K562 (cell line): ENCODE data around the gene MT1E. TPM values are rescaled to one million over a fixed set of nuclear protein-coding genes. Genes with fewer than 3 reads are reported as not detected.

Experiments used
- ATAC-seq: fragments of 200-7000 bp; cut with Tn5 transposase; 3 replicates; pipeline ENCODE4 v1.9.1; 2020; ENCODE audit warnings: moderate library complexity
- BruUV-seq: library from RNA; stranded (reverse); fragments of 400-500 nt; replicated peaks from 2 replicates; lab custom pipeline; 2021; lab: Mats Ljungman, UMichigan
- CTCF ChIA-PET: fragments of 300-600 bp; formaldehyde crosslinking; extraction: SDS; loops from one replicate; lab custom pipeline; 2021; ENCODE audit warnings: low intra/inter-chr PET ratio; lab: Yijun Ruan, JAX
- POLR2A ChIA-PET: fragments of 300-600, 350-650 bp; sonication (Branson Sonifier 250); formaldehyde crosslinking; extraction: SDS; loops from one replicate; lab custom pipeline; 2021; ENCODE audit warnings: antibody characterized with exemption, inconsistent platforms; lab: Yijun Ruan, JAX
- DNase-seq, 4 experiments: peaks; one replicate each; pipeline versions ENCODE4 v3.0.0 to v3.0.0-alpha.2; 2011 to 2018; ENCODE audit warnings: low spot score in 3 of 4, mixed read lengths in 3 of 4; ENCODE audit errors: extremely low read depth in 1 of 4
- FAIRE-seq: peaks from 2 replicates; lab custom pipeline; 2011; peaks lifted over from hg19 to GRCh38; lab: Jason Lieb, UNC
- H2AFZ ChIP-seq: 2 replicates; pipeline ENCODE4 v1.6.0; 2011; ENCODE audit warnings: low read depth, low read length, control low read depth, inconsistent platforms
- H3K27ac ChIP-seq: fragments of 200-600 bp; 3 replicates; pipeline ENCODE4 v1.8.0; 2011; ENCODE audit warnings: low read depth, mild to moderate bottlenecking, control low read depth, inconsistent platforms, low read length, moderate library complexity, mixed read lengths; ENCODE audit errors: extremely low read depth
- H3K27me3 ChIP-seq, 2 experiments: fragments of 300-600 bp in 1 of 2; 2 replicates in 1 of 2; 3 replicates in 1 of 2; pipeline versions ENCODE4 v1.6.0 to v1.8.0; 2011; ENCODE audit warnings: inconsistent platforms in 2 of 2, low read length in 2 of 2, mild to moderate bottlenecking in 1 of 2, mixed read lengths in 1 of 2, moderate library complexity in 1 of 2; ENCODE audit not compliant: control insufficient read depth in 2 of 2, insufficient read depth in 2 of 2
- H3K36me3 ChIP-seq: fragments of 300-600 bp; 3 replicates; pipeline ENCODE4 v1.8.0; 2011; ENCODE audit warnings: mild to moderate bottlenecking, low read length, inconsistent platforms; ENCODE audit not compliant: control insufficient read depth, insufficient read depth
- H3K4me1 ChIP-seq, 2 experiments: fragments of 200-600 bp in 1 of 2; replicated peaks in 1 of 2; 2 replicates in 1 of 2; 3 replicates in 1 of 2; pipeline versions ENCODE4 v1.5.1 to v1.8.0; 2011; ENCODE audit warnings: inconsistent platforms in 2 of 2, low read length in 2 of 2, mild to moderate bottlenecking in 1 of 2, mixed read lengths in 1 of 2, moderate library complexity in 1 of 2; ENCODE audit not compliant: control insufficient read depth in 2 of 2, insufficient read depth in 2 of 2
- H3K4me2 ChIP-seq: 2 replicates; pipeline ENCODE4 v1.6.1; 2011; ENCODE audit warnings: low read length, control low read depth, inconsistent platforms, mixed read lengths; ENCODE audit not compliant: insufficient read depth
- H3K4me3 ChIP-seq: fragments of 200-600 bp; sonication (generic), shearing (Covaris generic); 2 replicates; pipeline ENCODE4 v1.5.1; 2016; ENCODE audit warnings: control low read depth, inconsistent platforms
- H3K79me2 ChIP-seq: fragments of 200-600 bp; 3 replicates; pipeline ENCODE4 v1.8.0; 2011; ENCODE audit warnings: low read length, inconsistent platforms; ENCODE audit not compliant: control insufficient read depth, insufficient read depth
- H3K9ac ChIP-seq, 2 experiments: 2 replicates each; pipeline versions ENCODE4 v1.6.0 to v1.6.1; 2011; ENCODE audit warnings: low read depth in 2 of 2, low read length in 2 of 2, control low read depth in 1 of 2, inconsistent platforms in 1 of 2, mild to moderate bottlenecking in 1 of 2, mixed read lengths in 1 of 2; ENCODE audit not compliant: insufficient read depth in 1 of 2
- H3K9me1 ChIP-seq: one replicate; pipeline ENCODE4 v1.6.0; 2011; ENCODE audit warnings: inconsistent platforms, mild to moderate bottlenecking, low read length, moderate library complexity; ENCODE audit not compliant: control insufficient read depth, insufficient read depth
- H3K9me3 ChIP-seq: replicated peaks from 2 replicates; pipeline ENCODE4 v1.5.1; 2011; ENCODE audit warnings: low read depth, low read length, inconsistent platforms; ENCODE audit not compliant: control insufficient read depth, insufficient read depth
- H4K20me1 ChIP-seq: replicated peaks from 2 replicates; pipeline ENCODE4 v1.6.1; 2011; ENCODE audit warnings: low read length, inconsistent platforms, mixed read lengths; ENCODE audit not compliant: control insufficient read depth, insufficient read depth
- BCOR ChIP-seq: fragments of 450-650 bp; IDR thresholded peaks from 2 replicates; pipeline ENCODE4 v1.6.1; 2016
- FOXP4 ChIP-seq: sonication (generic); formaldehyde crosslinking; IDR thresholded peaks from 2 replicates; pipeline ENCODE4 v1.8.0; 2022; ENCODE audit warnings: mild to moderate bottlenecking, missing genetic modification reagents, borderline replicate concordance
- HNRNPK ChIP-seq: fragments of 200-400 bp; formaldehyde crosslinking; IDR thresholded peaks from one replicate; pipeline ENCODE4 v1.6.1; 2018; ENCODE audit warnings: mild to moderate bottlenecking, low read depth, low read length; ENCODE audit not compliant: poor library complexity, severe bottlenecking
- SPI1 ChIP-seq: IDR thresholded peaks from 2 replicates; pipeline ENCODE4 v1.6.1; 2011; ENCODE audit warnings: low read depth, low read length, control low read depth, borderline replicate concordance
- ZFP36 ChIP-seq: fragments of 150-350 bp; IDR thresholded peaks from 2 replicates; pipeline ENCODE4 v1.6.1; 2018; ENCODE audit warnings: low read length, low read depth; ENCODE audit not compliant: partially characterized antibody
- WGBS: fragments of 100-300 bp; shearing (Covaris generic); methylation state at CpG from one replicate; pipeline ENCODE4 v1.1.6; 2016; ENCODE audit warnings: low coverage, mixed read lengths; ENCODE audit not compliant: insufficient coverage; ENCODE audit errors: missing lambda C conversion rate; 5-methylcytosine and 5-hydroxymethylcytosine counted together
- in situ Hi-C: fragments of 300-500 bp; cut with MboI; formaldehyde crosslinking; loops from 4 replicates; pipeline ENCODE4 v1.15.0; 2018; ENCODE audit warnings: inconsistent platforms, mixed read lengths
- intact Hi-C: fragments of 100-400 bp; cut with micrococcal nuclease; formaldehyde crosslinking; loops from 2 replicates; pipeline ENCODE4 v1.14.2; 2022
- polyA plus RNA-seq, 8 experiments: library from polyadenylated mRNA; depleted of rRNA in 4 of 8; stranded (reverse) in 5 of 8; unstranded in 3 of 8; fragments of >200 nt; fragmentation: Nextera tagmentation in 2 of 8; fragmentation: Illumina TruSeq in 1 of 8; extraction: Ambion mirVana in 2 of 8; extraction: Trizol in 1 of 8; gene quantifications; 2 replicates each; pipeline versions ENCODE4 v1.2.1 to v1.2.3, GENCODE V29; 2011 to 2014; ENCODE audit warnings: inconsistent platforms in 1 of 8, missing spikeins in 1 of 8
- total RNA-seq, 7 experiments: library from RNA; depleted of rRNA in 6 of 7; stranded (reverse); fragments of >200 nt in 6 of 7; fragmentation: Illumina TruSeq in 2 of 7; extraction: Trizol in 2 of 7; gene quantifications; 2 replicates each; pipeline versions ENCODE4 v1.2.1 to v1.2.3, GENCODE V29; 2011 to 2021; ENCODE audit warnings: low replicate concordance in 1 of 7
- TF ChIP-seq, protein P1 (sequence below), 3 experiments: fragments of 200-800 bp in 1 of 3; sonication (Bioruptor generic) in 1 of 3; sonication (generic) in 1 of 3; formaldehyde crosslinking in 1 of 3; IDR thresholded peaks; 2 replicates each; pipeline versions ENCODE4 v1.6.1 to v1.8.0; 2016 to 2022; ENCODE audit warnings: mild to moderate bottlenecking in 2 of 3, missing compliant biosample characterization in 2 of 3, missing genetic modification characterization in 2 of 3, missing genetic modification reagents in 1 of 3

MT1E gene
- total and polyA plus RNA-seq, 9 of the 15 experiments (the other 6 are each of a cell fraction or from before 2014, with no cell fraction given): 0.29 to 0.81 (median 0.46) TPM; not detected in 3

- Histone ChIP-seq H3K27ac (no peak overlapping the region), H2AFZ (no peak overlapping the region), H3K36me3 (no peaks in the 10 kb centered on the region), H3K9me1 (no peaks in the 10 kb centered on the region), H4K20me1 (0 out of 2 replicates have a peak, but pooled peaks cover 3% of the 10 kb centered on the region), H3K9me3 (no peaks in the 10 kb centered on the region), H3K9ac (no peak overlapping the region), H3K4me1 (peaks cover 0 to 14% of the 10 kb centered on the region in 2 experiments; a peak in 2 of 5 replicates), H3K4me2 (no peak overlapping the region), H3K4me3 (no peak overlapping the region), H3K79me2 (no peaks in the 10 kb centered on the region), H3K27me3 (peaks cover 41 to 70% of the 10 kb centered on the region in 2 experiments; a peak in 4 of 5 replicates)
- no peak for FAIRE-seq
- ATAC-seq: no peak
- 6% methylated on average over 3 of the region's 3 CpGs for WGBS
- no peak for DNase-seq
- intact Hi-C loops (no loop called here), in situ Hi-C loops (no loop called here)
- POLR2A ChIA-PET: no interaction called here
- no TSS peak for BruUV-seq
- CTCF ChIA-PET: no interaction called here
- TF ChIP-seq, protein P1, sequence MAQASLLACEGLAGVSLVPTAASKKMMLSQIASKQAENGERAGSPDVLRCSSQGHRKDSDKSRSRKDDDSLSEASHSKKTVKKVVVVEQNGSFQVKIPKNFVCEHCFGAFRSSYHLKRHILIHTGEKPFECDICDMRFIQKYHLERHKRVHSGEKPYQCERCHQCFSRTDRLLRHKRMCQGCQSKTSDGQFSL (CRISPR knock-in tag; IDR thresholded peaks at IDR 0.05): no peak
- TF ChIP-seq, protein P1 (tag; IDR thresholded peaks at IDR 0.05): no peak
- TF ChIP-seq FOXP4 (CRISPR knock-in tag) (no peak), HNRNPK (no peak), SPI1 (peak; percentile 33; the same call in 1 of the 2 replicates), BCOR (no peak), ZFP36 (peak; percentile 32)
Measured at GRCh38 chr16:56629531-56629930, 4.0 kb downstream of the MT1E start.
